ENCODE data around the gene IGHMBP2.

IGHMBP2 gene

DNA sequence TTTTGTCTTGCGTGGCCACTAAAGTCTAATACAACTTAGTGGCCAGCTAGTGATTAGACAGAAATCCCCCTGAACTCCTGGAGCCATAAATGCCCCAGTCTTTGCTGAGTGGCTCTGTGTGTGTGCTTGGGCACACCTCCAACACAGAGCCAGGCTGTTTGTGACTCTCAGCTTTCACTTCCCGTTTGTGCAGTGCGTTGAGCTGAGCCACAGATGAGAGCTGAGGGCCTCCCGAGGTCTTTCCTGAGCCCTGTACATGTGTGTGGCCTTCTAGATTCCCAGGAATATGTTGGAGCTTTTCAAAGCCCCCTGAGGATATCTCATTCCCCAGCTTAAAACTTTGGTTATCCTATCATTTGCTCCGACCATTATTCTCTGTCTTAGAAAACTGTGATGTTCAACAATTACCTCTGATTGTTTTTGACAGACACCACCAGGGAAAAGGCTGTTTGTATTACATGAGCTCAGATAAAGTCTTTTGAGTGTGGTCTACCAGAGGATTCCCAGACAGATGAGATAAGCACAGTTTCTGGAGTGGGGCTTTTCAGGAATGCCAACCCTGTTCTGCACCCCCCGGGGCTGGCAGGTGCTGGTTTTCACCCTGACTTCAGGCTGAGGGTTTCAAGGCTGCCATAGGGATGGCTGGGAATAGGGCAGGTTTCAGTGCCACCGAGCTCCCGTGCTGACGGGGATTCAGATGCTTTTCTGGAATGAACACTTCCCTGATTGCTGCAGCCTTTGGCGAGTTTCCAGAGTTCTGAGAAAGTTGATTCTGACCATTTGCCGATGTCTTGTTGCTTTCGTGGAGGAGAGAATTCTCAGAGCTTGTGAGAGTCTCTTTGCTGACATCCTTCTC, 23.8 kb downstream of the IGHMBP2 start:
- no peak for DNase-seq (ENCODE audit: low spot score)

DNA sequence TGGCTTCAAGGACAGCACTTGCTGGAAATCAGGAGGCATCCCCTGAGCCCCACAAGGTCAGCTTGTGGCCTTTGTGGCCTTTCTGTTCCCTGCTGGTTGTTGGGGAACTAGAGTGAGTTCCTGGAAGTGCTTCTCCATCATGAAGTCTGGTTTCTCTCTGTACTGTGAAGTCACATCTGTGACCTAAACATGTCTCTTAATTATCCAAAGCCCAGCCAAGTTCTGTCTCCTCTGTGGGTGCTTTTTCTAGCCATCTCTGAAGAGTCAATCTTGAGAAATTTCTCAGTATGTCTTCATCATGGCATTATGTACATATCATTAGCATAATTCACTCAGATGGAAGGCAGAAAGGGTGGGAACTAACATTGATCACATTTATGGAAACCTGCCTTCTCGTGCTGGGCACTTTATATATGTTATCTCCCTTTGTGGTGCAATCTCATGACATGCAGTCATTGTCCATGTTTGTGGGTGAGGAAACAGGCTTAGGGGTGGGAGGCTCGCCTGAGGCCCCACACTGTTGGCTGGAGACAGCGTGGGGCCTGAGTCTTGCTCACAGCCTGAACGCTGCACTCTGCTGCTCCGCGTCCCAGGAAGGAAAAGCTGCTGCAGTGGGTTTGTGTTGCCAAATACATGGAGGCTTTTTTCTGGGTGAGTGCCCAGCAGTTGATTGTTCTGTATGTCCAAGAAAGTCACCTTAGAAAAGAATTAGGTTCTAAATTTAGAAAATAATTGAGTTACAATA, 24.6 kb downstream of the IGHMBP2 start:
- DNase-seq (ENCODE audit: low spot score) = no peak

- no peak for DNase-seq (ENCODE audit: low spot score)
Observed at GRCh38 chr11:68929135-68929534, 25.4 kb downstream of the IGHMBP2 start.

DNA sequence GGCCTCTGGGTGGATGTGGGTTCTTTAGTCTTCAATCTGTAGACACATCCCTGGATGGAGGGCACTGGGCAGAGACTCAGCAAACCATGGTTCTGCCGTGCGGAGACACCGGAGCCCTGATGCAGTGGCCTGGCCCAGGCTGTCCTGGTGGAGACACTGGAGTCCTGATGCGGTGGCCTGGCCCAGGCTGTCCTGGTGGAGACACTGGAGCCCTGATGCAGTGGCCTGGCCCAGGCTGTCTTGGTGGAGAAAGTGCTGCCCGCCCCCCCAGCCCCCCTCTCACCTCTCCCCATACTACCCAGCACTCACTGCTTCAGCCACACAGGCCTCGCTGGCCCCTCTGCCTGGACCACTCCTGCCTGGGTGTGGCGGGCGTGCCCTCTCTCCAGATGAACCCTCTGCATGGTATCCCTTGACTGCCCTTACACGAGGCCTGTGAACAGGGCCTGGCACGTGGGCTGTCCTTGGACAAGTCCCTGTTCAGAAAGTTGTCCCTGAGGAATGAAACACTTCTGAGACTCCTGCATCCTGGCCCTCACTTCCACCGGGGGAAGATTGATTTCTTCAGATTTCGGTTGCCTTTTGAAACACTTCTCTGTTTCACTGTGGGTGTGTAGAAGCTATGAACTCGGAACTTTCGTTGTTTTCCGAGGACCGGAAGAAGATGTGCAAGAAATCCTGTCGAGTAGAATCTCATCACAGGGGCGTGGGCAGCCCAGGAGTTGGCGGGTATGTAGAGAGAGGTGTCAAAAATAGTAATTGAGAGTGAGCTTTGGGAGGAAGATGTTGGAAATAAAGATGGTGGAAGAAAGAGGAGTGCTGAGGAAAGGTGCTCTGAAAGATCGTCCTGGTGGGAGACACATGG, 26.2 kb downstream of the IGHMBP2 start:
- DNase-seq (ENCODE audit: low spot score) = no peak

DNA sequence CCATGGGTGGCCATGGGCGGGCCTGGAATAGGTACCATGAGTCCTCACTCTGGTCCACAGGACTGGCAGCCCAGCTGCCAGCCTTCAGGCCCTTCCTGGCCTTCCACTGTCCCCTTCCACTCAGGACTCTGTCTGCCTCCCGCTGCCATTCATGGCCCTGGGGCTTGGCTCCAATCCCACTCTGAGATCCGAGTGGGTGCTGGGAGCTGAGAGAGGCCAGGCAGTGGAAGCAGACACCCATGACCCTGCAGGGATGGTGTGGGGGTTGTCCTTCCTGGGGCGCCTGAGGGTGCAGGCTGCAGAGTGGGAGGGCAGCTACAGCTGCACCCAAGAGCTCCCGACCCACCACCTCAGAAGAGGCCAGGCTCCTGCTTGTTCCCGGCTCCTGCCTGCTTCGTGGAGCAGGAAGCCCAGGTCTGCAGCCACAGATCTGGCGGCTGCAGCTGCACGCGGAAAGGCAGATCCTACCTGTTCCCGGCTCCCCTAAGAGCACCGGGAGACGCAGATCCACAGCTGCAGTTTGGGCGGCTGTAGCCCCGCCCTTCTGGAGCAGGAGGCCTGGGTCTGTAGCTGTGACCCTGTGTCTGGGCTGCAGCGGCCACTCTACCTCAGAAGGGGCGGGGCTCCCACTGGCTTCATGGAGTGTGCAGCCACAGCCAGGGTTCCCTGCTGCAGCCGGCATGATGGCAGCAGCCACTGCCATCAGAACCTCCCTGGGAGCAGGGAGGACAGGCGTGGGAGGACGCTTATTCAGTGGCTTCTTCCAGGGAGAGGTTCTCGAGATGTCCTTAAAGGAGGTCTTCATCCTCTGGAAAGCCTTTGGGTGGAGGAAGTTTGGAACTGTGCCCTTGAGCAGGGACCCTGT, 27.5 kb downstream of the IGHMBP2 start:
- DNase-seq (ENCODE audit: low spot score) = no peak

DNA sequence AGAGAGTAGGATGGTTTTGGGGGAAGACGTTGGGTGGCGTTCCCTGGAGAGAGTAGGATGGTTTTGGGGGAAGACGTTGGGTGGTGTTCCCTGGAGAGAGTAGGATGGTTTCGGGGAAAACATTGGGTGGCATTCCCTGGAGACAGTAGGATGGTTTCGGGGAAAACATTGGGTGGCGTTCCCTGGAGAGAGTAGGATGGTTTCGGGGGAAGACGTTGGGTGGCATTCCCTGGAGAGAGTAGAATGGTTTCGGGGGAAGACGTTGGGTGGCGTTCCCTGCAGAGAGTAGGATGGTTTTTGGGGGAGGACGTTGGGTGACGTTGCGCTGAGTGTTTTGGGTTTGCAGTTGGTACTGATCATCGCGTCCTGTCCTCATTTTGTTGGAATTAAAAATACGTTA, 28.2 kb downstream of the IGHMBP2 start:
- DNase-seq (ENCODE audit: low spot score) = no peak

DNA sequence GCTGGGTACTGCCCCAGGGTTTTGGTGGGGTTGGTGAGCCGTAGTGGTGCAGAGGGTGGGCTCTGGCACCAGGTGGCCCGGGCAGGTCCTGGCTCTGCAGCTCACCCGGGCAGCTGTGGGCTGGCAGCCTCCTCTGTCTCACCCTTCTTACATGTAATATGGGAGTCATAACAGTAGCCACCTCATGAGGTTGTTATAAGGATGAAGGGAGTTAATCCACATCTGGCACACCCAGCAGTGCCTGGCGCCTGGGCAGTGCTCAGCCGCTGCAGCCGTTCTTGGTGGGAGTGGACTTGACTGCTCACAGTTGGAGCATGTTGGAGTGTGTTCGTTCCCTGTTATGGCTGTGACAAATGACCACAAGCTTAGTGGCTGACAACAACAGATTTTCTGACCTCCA, 28.7 kb downstream of the IGHMBP2 start:
- no peak for DNase-seq (ENCODE audit: low spot score)

DNA sequence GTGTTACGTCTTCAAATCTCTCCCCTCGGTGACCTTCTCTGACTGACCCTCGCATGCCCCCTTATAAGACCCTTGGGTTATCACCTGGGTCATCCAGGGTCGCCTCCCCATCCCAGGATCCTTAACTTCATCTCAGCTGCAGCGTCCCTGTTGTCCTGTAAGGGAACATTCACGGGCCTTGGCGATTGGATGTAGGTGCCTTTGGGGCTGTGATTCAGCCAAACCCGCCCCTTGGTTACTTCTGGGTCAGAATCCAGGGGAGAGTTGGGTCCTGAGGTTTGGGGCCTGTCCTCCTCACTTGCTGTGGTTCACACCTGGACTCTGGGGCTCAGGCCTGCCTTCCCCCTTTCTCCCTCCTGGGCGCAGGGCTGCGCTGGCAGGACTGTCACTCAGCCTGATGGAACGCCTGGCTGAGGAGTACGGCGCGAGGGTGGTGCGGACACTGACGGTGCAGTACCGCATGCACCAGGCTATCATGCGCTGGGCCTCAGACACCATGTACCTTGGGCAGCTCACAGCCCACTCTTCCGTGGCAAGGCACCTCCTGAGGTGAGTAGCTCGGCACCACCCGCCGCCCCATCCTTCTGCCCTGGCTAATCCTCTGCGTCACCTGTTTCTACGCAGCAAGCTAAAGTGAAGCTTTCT, 29.4 kb downstream of the IGHMBP2 start:
- no peak for DNase-seq (ENCODE audit: low spot score)

DNA sequence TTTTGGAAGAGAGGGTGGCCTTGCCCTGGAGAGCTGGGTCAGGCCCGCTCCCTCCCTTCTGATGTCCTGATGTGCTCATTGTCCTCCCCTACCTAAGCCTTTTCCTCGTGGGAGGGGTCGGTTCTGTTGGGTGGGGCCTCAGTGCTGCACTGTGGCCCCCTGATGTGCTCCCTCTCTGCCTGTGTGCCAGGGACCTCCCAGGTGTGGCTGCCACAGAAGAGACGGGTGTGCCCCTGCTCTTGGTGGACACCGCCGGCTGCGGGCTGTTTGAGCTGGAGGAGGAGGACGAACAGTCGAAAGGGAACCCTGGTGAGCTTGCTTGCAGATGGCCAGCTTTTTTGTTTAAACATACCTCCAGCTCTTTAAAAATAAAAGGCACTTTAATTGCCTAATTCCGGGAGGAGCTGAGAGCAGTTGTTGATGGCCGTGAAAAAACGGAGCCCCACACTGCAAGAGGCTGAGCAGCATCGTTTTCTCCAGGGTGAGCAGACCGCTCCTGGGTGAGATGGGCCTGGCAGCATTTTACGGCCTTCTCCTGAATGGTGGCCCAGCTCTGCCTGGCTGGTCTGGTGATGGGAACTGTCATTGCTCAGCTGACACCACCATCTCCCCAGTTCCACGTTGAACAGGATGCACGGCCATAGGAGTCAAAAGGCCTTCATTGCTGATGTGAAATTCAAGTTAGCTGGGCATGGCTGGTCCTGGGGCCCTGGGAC, 30.1 kb downstream of the IGHMBP2 start:
- no peak for DNase-seq (ENCODE audit: low spot score)

GRCh38 chr11:68934321-68934645, 30.6 kb downstream of the IGHMBP2 start:
- no peak for DNase-seq (ENCODE audit: low spot score)

GRCh38 chr11:68934666-68935065, 31.0 kb downstream of the IGHMBP2 start:
- DNase-seq (ENCODE audit: low spot score) = no peak

DNA sequence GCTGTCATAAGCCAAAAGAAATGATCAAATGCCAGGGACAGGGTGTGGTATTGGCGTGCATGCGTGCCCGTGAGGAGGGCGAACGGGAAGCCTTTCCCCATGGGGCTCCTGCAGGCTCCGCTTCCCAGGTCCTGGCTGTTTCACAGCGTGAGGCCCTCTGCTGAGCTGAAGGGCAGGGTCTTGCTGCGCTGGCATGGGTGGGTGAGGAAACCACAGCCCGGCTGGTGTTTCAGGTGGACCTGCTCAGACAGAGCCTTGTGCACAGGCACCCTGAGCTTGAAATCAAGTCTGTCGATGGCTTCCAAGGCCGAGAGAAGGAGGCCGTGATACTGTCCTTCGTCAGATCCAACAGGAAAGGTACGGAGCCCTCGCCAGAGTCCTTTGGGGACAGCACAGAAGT, 31.4 kb downstream of the IGHMBP2 start:
- DNase-seq (ENCODE audit: low spot score) = no peak

DNA sequence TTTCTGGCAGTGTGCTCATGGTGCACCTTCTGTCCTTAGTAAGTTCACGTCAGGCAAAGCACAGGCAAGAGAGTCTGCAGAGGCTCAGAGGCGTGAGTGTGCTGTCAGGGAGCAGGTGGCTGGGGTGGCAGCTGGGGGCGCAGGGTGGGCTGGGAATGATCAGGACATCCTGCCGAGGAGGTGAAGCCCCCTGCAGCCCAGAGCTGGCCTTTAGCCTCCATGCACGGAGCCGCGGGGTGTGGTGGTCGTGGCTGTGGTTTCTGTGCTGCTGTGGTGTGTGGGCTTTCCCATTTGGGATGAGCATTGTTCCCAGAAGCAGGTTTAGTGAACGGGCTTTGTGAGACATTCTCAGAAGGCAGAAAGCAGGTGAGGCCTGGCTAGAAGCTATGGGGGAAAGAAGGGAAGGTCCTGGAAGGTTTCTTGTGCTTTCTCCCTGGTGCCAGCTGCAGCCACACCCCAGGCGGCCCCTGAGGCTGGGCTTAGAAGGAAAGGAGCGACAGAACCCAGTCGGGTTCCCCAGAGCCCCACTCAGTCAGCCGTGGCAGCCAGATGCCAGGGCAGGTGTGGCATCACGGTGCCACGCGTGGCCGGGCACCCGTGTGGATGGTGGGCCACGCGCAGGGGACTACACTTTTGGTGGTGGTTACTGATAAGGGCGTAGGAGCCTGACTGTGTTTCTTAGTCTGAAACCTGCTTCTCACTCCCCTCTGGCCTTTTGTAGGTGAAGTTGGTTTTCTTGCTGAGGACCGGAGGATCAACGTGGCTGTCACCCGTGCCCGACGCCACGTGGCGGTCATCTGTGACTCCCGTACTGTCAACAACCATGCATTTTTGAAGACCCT, 32.0 kb downstream of the IGHMBP2 start:
- DNase-seq (ENCODE audit: low spot score) = no peak

- no peak for DNase-seq (ENCODE audit: low spot score)
Observed at GRCh38 chr11:68936358-68936636, 32.6 kb downstream of the IGHMBP2 start.

DNA sequence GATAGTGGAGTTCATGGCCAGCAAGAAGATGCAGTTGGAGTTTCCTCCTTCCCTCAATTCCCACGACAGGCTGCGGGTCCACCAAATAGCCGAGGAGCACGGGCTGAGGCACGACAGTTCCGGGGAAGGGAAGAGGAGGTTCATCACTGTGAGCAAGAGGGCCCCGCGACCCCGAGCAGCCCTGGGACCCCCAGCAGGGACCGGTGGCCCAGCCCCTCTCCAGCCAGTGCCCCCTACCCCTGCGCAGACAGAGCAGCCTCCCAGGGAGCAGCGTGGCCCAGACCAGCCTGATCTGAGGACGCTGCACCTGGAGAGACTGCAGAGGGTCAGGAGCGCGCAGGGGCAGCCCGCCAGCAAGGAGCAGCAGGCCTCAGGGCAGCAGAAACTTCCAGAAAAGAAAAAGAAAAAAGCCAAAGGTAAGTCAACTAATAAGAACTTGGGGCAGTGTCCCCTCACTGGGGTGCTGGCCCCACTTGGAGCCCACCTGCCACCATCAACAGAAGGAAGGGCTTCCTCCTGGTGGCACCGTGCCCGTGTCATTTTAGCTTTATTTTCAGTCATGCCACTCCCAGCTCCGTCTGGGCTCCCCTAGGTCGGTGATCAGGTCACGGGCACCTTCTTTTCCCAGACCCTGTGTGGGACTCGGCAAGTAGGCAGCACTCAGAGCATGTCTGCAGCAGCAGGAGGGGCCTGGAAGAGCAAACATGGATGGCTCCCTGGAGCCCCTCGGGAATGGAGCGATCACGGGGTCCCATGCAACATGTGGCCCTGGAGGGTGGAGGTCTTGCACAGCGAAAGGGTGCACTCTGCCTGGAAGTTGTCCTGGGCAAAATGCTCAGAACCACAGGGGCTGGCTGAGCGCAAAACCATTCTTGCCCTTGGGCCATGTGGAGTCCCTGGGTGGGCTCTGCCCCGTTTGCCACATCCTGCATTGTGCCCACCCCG, 33.3 kb downstream of the IGHMBP2 start:
- DNase-seq (ENCODE audit: low spot score) = no peak

- DNase-seq (ENCODE audit: low spot score) = no peak
Observed at GRCh38 chr11:68938088-68938487, 34.4 kb downstream of the IGHMBP2 start.

DNA sequence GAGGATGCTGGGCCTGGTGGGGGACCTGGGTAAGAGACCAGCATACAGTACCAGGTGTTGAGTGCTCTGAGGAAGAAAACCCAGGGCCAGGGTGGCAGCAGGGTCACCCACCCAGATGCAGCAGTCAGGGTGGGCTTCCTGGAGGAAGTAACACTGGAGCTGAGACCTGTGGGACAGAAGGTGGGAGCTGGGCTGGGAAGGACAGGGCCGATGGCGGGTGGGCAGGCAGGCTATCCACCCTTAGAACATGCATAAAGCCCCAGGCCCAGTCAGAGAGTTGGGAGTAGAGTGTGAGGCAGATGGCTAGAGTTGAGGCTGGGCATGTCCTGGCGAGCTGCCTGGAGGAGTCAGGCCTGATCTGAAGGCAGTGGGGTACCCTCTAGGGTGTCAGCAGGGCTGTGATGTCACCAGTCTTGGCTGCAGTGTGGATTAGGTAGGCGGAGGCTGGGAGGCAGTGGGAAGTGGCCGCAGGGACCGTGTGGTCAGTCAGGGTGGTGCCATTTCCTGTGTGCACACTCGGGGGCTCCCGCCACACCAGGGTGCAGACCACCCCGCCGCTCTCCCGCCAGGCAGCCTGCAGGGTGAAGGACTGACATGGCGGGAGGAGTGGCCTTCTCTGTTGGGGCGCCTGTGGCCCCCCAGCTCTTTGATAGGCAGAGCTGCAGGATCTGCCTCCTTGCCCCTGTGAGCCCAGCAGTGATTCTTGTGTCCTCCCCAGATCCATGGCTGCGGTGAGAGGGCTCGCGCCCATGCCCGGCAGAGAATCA, 35.3 kb downstream of the IGHMBP2 start:
- DNase-seq (ENCODE audit: low spot score) = no peak
